ENCODE results near the gene BAIAP2L2.

- TF ChIP-seq, protein P1, sequence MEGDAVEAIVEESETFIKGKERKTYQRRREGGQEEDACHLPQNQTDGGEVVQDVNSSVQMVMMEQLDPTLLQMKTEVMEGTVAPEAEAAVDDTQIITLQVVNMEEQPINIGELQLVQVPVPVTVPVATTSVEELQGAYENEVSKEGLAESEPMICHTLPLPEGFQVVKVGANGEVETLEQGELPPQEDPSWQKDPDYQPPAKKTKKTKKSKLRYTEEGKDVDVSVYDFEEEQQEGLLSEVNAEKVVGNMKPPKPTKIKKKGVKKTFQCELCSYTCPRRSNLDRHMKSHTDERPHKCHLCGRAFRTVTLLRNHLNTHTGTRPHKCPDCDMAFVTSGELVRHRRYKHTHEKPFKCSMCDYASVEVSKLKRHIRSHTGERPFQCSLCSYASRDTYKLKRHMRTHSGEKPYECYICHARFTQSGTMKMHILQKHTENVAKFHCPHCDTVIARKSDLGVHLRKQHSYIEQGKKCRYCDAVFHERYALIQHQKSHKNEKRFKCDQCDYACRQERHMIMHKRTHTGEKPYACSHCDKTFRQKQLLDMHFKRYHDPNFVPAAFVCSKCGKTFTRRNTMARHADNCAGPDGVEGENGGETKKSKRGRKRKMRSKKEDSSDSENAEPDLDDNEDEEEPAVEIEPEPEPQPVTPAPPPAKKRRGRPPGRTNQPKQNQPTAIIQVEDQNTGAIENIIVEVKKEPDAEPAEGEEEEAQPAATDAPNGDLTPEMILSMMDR (conservative IDR thresholded peaks at IDR 0.05; ENCODE audit: low read depth in 2 of 2), result no peak
- TF ChIP-seq POLR2AphosphoS5 (IDR thresholded peaks at IDR 0.05; ENCODE audit: low read depth) (no peak), CREB1 (CRISPR knock-in tag; IDR thresholded peaks at IDR 0.05; ENCODE audit: low read depth) (no peak)
These were observed 7.7 kb upstream of the BAIAP2L2 start for GRCh38 chr22:38118182-38118581.
